GM12878 (cell line): ENCODE data around the gene GRM1.

Source experiments
- CTCF ChIP-seq, 3 experiments: IDR thresholded peaks in 2 of 3; conservative IDR thresholded peaks in 1 of 3; 2 replicates each; pipeline ENCODE4 v1.5.1; 2011; ENCODE audit warnings: low read depth in 3 of 3, low read length in 3 of 3, mild to moderate bottlenecking in 3 of 3, control low read depth in 2 of 3, moderate library complexity in 2 of 3, inconsistent platforms in 1 of 3, mixed read lengths in 1 of 3; ENCODE audit not compliant: control insufficient read depth in 2 of 3, insufficient read depth in 1 of 3; ENCODE audit errors: extremely low read depth in 1 of 3
- POLR2A ChIP-seq: IDR thresholded peaks from 2 replicates; pipeline ENCODE4 v1.6.1; 2011; ENCODE audit warnings: low read depth, mild to moderate bottlenecking, low read length

GRCh38 chr6:146183831-146184230 is 155.0 kb downstream of the GRM1 start:
- TF ChIP-seq CTCF (IDR thresholded peaks at IDR 0.05 in 2 of 3, conservative IDR thresholded peaks at IDR 0.05 in 1 of 3; ENCODE audit: control insufficient read depth in 2 of 3, extremely low read depth in 1 of 3, insufficient read depth in 1 of 3, low read depth in 3 of 3, low read length in 3 of 3) (no peak), POLR2A (no peak)
